ENCODE results near the gene TCERG1. TPM values are rescaled to one million over a fixed set of nuclear protein-coding genes. Genes with fewer than 3 reads are reported as not detected.

TCERG1 gene
- total and polyA plus RNA-seq, 2 donors (not counting 1 experiment from before 2014, with no cell fraction given) = 44.6 to 95.2 TPM

GRCh38 chr5:146475906-146476305, 28.8 kb downstream of the TCERG1 start:
- H3K27ac Mint-ChIP-seq = no peak overlapping the region
- no CpG with 5 or more reads among the region's 1 CpG for WGBS (ENCODE audit: insufficient coverage)
- ATAC-seq (ENCODE audit: low read depth) (no peak), DNase-seq (no peak)
- H3K4me1 ChIP-seq (ENCODE audit: control insufficient read depth in 2 of 2, insufficient read depth in 2 of 2, low read length in 2 of 2) = peaks cover 8 to 10% of the 10 kb centered on the region in 2 donors
- peaks cover 3% of the 10 kb centered on the region for H3K9me3 Mint-ChIP-seq (ENCODE audit: insufficient read depth)
- H3K27me3 ChIP-seq (replicated peaks in 1 of 4; ENCODE audit: control extremely low read depth in 1 of 4, control insufficient read depth in 3 of 4, insufficient read depth in 4 of 4, low read length in 3 of 4) = no peaks in the 10 kb centered on the region
- TF ChIP-seq EZH2 (IDR thresholded peaks at IDR 0.05; ENCODE audit: borderline replicate concordance, insufficient read depth, low read depth, low read length, poor library complexity, severe bottlenecking) = no peak
- TF ChIP-seq CTCF (IDR thresholded peaks at IDR 0.05) = no peak
- no peaks in the 10 kb centered on the region for H4K20me1 ChIP-seq (ENCODE audit: control insufficient read depth, insufficient read depth, low read length, poor library complexity, severe bottlenecking)
- no peak overlapping the region for H3K27ac ChIP-seq (ENCODE audit: low read length in 2 of 2)
- no peak overlapping the region for H3K9ac ChIP-seq (ENCODE audit: low read length)
- no peaks in the 10 kb centered on the region for H3K27me3 Mint-ChIP-seq
- H2AFZ ChIP-seq (ENCODE audit: insufficient read depth, low read depth, low read length, poor library complexity, severe bottlenecking) = no peak overlapping the region
- ChIA-PET POLR2A (no interaction called here), CTCF (interaction anchor here (1.3 kb wide), 2 partner anchors 8 to 58 kb away, joined by 3 read pairs; no protein-coding TSS in a partner anchor)
- intact Hi-C loops (cut with micrococcal nuclease) = no loop called here
- H3K4me3 Mint-ChIP-seq = no peak overlapping the region
- H3K9me3 ChIP-seq (ENCODE audit: control extremely low read depth in 1 of 3, control insufficient read depth in 2 of 3, insufficient read depth in 1 of 3, low read length in 2 of 3) = no peaks in the 10 kb centered on the region
- peaks cover 13% of the 10 kb centered on the region for H3K4me1 Mint-ChIP-seq
- no peak overlapping the region for H3K4me3 ChIP-seq (ENCODE audit: control extremely low read depth in 1 of 5, extremely low read depth in 1 of 5, insufficient read depth in 1 of 5, low read depth in 2 of 5, low read length in 4 of 5)
- H3K36me3 ChIP-seq (replicated peaks in 1 of 2; ENCODE audit: control extremely low read depth in 1 of 2, control insufficient read depth in 1 of 2, extremely low read depth in 1 of 2, insufficient read depth in 2 of 2, low read length in 1 of 2) = peaks cover 2 to 53% of the 10 kb centered on the region in 2 experiments
- H3K4me2 ChIP-seq (replicated peaks; ENCODE audit: low read depth, low read length, poor library complexity, severe bottlenecking) = no peak overlapping the region
- H3K79me2 ChIP-seq (ENCODE audit: control insufficient read depth, insufficient read depth, low read length) = peaks cover 4% of the 10 kb centered on the region

GRCh38 chr5:146482775-146483174, 35.6 kb downstream of the TCERG1 start:
- ChIA-PET POLR2A (no interaction called here), CTCF (no interaction called here)
- H3K9ac ChIP-seq (ENCODE audit: low read length) = no peak overlapping the region
- H3K4me3 ChIP-seq (ENCODE audit: control extremely low read depth in 1 of 5, extremely low read depth in 1 of 5, insufficient read depth in 1 of 5, low read depth in 2 of 5, low read length in 4 of 5) = no peak overlapping the region
- ATAC-seq (ENCODE audit: low read depth) (no peak), DNase-seq (no peak)
- no peaks in the 10 kb centered on the region for H3K9me3 ChIP-seq (ENCODE audit: control extremely low read depth in 1 of 3, control insufficient read depth in 2 of 3, insufficient read depth in 1 of 3, low read length in 2 of 3)
- H3K27ac ChIP-seq (ENCODE audit: low read length in 2 of 2) = no peak overlapping the region
- TF ChIP-seq EZH2 (IDR thresholded peaks at IDR 0.05; ENCODE audit: borderline replicate concordance, insufficient read depth, low read depth, low read length, poor library complexity, severe bottlenecking) (no peak), CTCF (IDR thresholded peaks at IDR 0.05) (no peak)
- no peaks in the 10 kb centered on the region for H3K4me1 ChIP-seq (ENCODE audit: control insufficient read depth in 2 of 2, insufficient read depth in 2 of 2, low read length in 2 of 2)
- no peak overlapping the region for H2AFZ ChIP-seq (ENCODE audit: insufficient read depth, low read depth, low read length, poor library complexity, severe bottlenecking)
- Mint-ChIP-seq H3K27ac (no peak overlapping the region), H3K4me3 (no peak overlapping the region), H3K9me3 (ENCODE audit: insufficient read depth) (no peaks in the 10 kb centered on the region), H3K27me3 (no peaks in the 10 kb centered on the region), H3K4me1 (no peaks in the 10 kb centered on the region)
- H3K27me3 ChIP-seq (replicated peaks in 1 of 4; ENCODE audit: control extremely low read depth in 1 of 4, control insufficient read depth in 3 of 4, insufficient read depth in 4 of 4, low read length in 3 of 4) = no peaks in the 10 kb centered on the region
- no peak overlapping the region for H3K4me2 ChIP-seq (replicated peaks; ENCODE audit: low read depth, low read length, poor library complexity, severe bottlenecking)
- intact Hi-C loops (cut with micrococcal nuclease) = no loop called here
- no peaks in the 10 kb centered on the region for H3K79me2 ChIP-seq (ENCODE audit: control insufficient read depth, insufficient read depth, low read length)
- no CpG with 5 or more reads among the region's 2 CpGs for WGBS (ENCODE audit: insufficient coverage)
- peaks cover 6 to 80% of the 10 kb centered on the region in 2 experiments for H3K36me3 ChIP-seq (replicated peaks in 1 of 2; ENCODE audit: control extremely low read depth in 1 of 2, control insufficient read depth in 1 of 2, extremely low read depth in 1 of 2, insufficient read depth in 2 of 2, low read length in 1 of 2)
- no peaks in the 10 kb centered on the region for H4K20me1 ChIP-seq (ENCODE audit: control insufficient read depth, insufficient read depth, low read length, poor library complexity, severe bottlenecking)
